Left lung (tissue), 10 donors: Measurements from ENCODE around the gene BCOR. TPM values are rescaled to one million over a fixed set of nuclear protein-coding genes. Genes with fewer than 3 reads are reported as not detected.

Experiments used
- ATAC-seq: fragments of 200-7000 bp; cut with Tn5 transposase; one replicate; pipeline ENCODE4 v1.9.1; 2020; ENCODE audit warnings: moderate library complexity
- DNase-seq, 4 donors: peaks; one replicate each; pipeline ENCODE4 v3.0.0-alpha.2; 2013 to 2020
- H3K27ac ChIP-seq, 2 donors: fragments of 200-600 bp; sonication (generic) in 1 of 2; one replicate each; pipeline versions ENCODE4 v1.5.0 to v1.8.0; 2020 to 2021
- H3K27me3 ChIP-seq, 2 donors: fragments of 200-600 bp; sonication (generic) in 1 of 2; one replicate each; pipeline versions ENCODE4 v1.5.0 to v1.8.0; 2020 to 2021
- H3K36me3 ChIP-seq, 2 donors: fragments of 200-600 bp; sonication (generic) in 1 of 2; one replicate each; pipeline versions ENCODE4 v1.5.0 to v1.8.0; 2020 to 2021
- H3K4me1 ChIP-seq, 2 donors: fragments of 200-600 bp; one replicate each; pipeline ENCODE4 v1.8.0; 2021
- H3K4me3 ChIP-seq, 2 donors: fragments of 200-600 bp; sonication (generic) in 1 of 2; one replicate each; pipeline versions ENCODE4 v1.5.0 to v1.8.0; 2020 to 2021; ENCODE audit warnings: mild to moderate bottlenecking in 1 of 2
- H3K9me3 ChIP-seq, 2 donors: fragments of 200-600 bp; sonication (generic) in 1 of 2; one replicate each; pipeline versions ENCODE4 v1.5.0 to v1.8.0; 2020 to 2021
- CTCF ChIP-seq, 2 donors: fragments of 200-600 bp; sonication (generic) in 1 of 2; IDR thresholded peaks; one replicate each; pipeline versions ENCODE4 v1.5.0 to v1.8.0; 2021; ENCODE audit warnings: antibody characterized with exemption in 2 of 2
- intact Hi-C, 2 donors: fragments of 100-400 bp; cut with DNase I; formaldehyde crosslinking; loops; one replicate each; pipeline versions ENCODE4 v1.11.2 to v1.14.2; 2022
- polyA plus RNA-seq, 6 donors: library from polyadenylated mRNA; unstranded; fragments of 120-200 nt; gene quantifications; one replicate each; pipeline ENCODE4 v1.2.1, GENCODE V29; 2013; ENCODE audit not compliant: insufficient read length in 6 of 6
- total RNA-seq, 2 donors: library from RNA; stranded (reverse); fragmentation: NEBNext Ultra II Directional; extraction: Animal tissue kit (Norgen Biotek cat#: 25700); gene quantifications; one replicate each; pipeline ENCODE4 v1.2.1, GENCODE V29; 2021
- donor health status: DM: no; HTN: yes; CAD: no.
- donor health status: DM: no; HTN: no; CAD: no.

The BCOR gene
- total and polyA plus RNA-seq, 8 donors, result 19.0 to 65.1 (median 60.9) TPM

DNA sequence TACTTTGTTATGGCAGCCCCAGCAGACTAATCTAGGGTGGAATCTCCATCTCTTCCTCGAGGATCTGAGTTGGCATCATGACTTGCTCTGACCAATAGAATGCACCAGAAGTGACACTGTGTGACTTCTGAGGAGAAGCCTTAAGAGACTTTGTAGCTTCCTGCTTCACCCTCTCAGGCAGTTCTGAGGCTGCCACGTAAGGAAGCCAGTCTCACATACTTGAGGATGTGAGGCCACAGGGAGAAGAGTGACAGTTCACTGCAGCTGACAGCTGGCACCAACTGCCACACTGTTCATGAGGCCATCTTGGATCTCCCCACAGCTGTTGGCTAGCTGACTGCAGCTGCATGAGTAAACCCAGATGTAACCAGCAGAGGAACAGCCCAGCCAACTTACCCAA is 29.3 kb upstream of the BCOR start:
- TF ChIP-seq CTCF (IDR thresholded peaks at IDR 0.05), result no peak
- intact Hi-C loops, result no loop called here
- H3K4me1 ChIP-seq, result no peaks in the 10 kb centered on the region
- no peaks in the 10 kb centered on the region for H3K27me3 ChIP-seq
- ATAC-seq (no peak), DNase-seq (no peak)
- H3K9me3 ChIP-seq, result no peaks in the 10 kb centered on the region
- no peaks in the 10 kb centered on the region for H3K36me3 ChIP-seq
- H3K27ac ChIP-seq, result no peak overlapping the region
- H3K4me3 ChIP-seq, result no peak overlapping the region

- Histone ChIP-seq H3K4me1 (no peaks in the 10 kb centered on the region), H3K9me3 (no peaks in the 10 kb centered on the region), H3K27me3 (no peaks in the 10 kb centered on the region), H3K4me3 (no peak overlapping the region), H3K27ac (no peak overlapping the region), H3K36me3 (no peaks in the 10 kb centered on the region)
- no peak for TF ChIP-seq CTCF (IDR thresholded peaks at IDR 0.05)
- intact Hi-C loops, result no loop called here
- DNase-seq, result no peak
- ATAC-seq, result no peak
Observed at GRCh38 chrX:40122487-40122886, 24.7 kb upstream of the BCOR start.

- no peak for TF ChIP-seq CTCF (IDR thresholded peaks at IDR 0.05)
- Histone ChIP-seq H3K27me3 (no peaks in the 10 kb centered on the region), H3K27ac (no peak overlapping the region), H3K36me3 (no peaks in the 10 kb centered on the region), H3K9me3 (no peaks in the 10 kb centered on the region), H3K4me3 (no peak overlapping the region), H3K4me1 (no peaks in the 10 kb centered on the region)
- intact Hi-C loops, result no loop called here
- ATAC-seq (no peak), DNase-seq (no peak)
Observed at GRCh38 chrX:40121618-40122017, 23.9 kb upstream of the BCOR start.

GRCh38 chrX:40120838-40121580 is 23.3 kb upstream of the BCOR start:
- Histone ChIP-seq H3K4me1 (no peaks in the 10 kb centered on the region), H3K27ac (no peak overlapping the region), H3K27me3 (no peaks in the 10 kb centered on the region), H3K9me3 (no peaks in the 10 kb centered on the region), H3K4me3 (no peak overlapping the region), H3K36me3 (no peaks in the 10 kb centered on the region)
- ATAC-seq, result peak; percentile 52
- TF ChIP-seq CTCF (IDR thresholded peaks at IDR 0.05), result no peak
- intact Hi-C loops, result no loop called here
- no peak for DNase-seq

DNA sequence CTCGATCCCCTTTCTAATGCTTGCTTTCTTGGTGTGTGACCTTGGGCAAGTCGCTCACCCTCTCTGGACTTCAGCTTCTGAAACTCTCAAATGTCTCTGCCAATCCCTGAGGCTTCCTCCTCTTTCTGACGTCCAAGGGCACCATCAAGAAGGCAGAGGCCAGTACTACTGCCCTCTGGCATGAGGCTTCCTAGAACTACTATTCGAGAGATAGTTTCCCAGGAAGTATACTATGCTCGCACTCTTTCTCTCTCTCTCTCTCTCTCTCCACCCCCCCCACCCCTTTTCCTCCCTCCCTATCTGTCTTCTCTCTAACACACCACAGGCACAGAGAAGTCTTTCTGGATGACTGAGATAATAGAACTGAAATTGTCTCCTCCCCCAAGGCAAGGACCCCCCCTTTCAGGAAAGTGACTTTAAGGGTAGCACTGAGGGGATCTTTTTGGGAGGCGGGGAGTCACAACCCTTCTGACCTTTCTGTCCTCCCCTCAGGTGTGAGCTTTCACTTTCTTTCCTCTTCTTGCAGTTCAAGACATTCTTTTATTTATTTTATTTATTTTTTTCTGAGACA is 20.0 kb upstream of the BCOR start:
- H3K36me3 ChIP-seq, result no peaks in the 10 kb centered on the region

More for the DNA sequence above, 20.0 kb upstream of the BCOR start:
- no peak for TF ChIP-seq CTCF (IDR thresholded peaks at IDR 0.05)
- no peaks in the 10 kb centered on the region for H3K4me1 ChIP-seq
- H3K27ac ChIP-seq, result no peak overlapping the region
- no peak for DNase-seq
- no peaks in the 10 kb centered on the region for H3K9me3 ChIP-seq
- H3K27me3 ChIP-seq, result peaks cover 0 to 3% of the 10 kb centered on the region in 2 donors
- no peak overlapping the region for H3K4me3 ChIP-seq
- ATAC-seq, result no peak
- intact Hi-C loops, result no loop called here
